HG03175 (cell line): ENCODE results near the gene HOXC5.

Experiments
- ATAC-seq: cut with Tn5 transposase; IDR thresholded peaks from one replicate; pipeline ENCODE4 v1.9.1; 2021; ENCODE audit warnings: mild to moderate bottlenecking, moderate library complexity; ENCODE audit not compliant: unreplicated experiment

The HOXC5 gene

DNA sequence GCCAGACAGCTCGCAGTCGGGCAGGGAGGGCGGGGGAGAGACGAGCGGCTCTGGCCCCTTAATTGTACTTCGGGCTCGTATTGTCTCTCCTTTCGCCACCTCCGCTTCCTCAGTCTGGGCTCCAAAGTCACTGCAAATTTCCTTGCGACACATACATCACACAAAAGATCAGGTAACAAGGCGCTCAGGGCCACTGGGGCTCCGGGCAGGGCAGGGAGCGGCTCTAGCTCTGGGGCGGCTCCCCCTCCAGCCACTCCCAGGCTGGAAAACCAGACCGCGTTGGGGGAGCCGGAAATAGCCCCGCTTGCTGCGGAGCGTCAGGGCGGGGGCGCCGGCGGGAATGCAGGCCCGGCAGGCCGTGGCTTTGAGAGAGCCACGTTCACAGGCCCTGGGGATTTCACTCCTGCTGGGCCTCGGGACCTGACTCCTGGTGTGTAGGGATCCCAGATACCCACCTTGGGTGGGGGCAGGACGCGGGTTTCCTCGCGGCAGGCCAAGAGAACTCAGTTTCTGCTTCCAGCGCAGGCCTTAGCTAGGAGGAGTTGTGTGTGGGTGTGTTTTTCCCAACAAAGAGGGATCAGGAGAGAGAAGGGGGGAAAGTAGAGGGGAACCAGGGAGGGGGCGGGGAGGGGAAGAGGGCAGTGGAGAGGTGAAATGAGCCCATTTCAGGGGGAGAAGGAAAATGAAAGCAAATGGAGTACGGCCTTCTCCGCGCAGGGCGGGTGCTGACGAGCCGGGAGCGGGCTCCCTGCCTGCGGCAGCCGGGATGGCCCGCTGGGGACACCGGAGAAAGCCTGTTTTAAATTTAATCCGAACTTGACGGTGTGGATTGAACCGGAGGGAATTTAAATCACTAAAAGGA lies 37.2 kb upstream of the HOXC5 start:
- ATAC-seq = no peak

DNA sequence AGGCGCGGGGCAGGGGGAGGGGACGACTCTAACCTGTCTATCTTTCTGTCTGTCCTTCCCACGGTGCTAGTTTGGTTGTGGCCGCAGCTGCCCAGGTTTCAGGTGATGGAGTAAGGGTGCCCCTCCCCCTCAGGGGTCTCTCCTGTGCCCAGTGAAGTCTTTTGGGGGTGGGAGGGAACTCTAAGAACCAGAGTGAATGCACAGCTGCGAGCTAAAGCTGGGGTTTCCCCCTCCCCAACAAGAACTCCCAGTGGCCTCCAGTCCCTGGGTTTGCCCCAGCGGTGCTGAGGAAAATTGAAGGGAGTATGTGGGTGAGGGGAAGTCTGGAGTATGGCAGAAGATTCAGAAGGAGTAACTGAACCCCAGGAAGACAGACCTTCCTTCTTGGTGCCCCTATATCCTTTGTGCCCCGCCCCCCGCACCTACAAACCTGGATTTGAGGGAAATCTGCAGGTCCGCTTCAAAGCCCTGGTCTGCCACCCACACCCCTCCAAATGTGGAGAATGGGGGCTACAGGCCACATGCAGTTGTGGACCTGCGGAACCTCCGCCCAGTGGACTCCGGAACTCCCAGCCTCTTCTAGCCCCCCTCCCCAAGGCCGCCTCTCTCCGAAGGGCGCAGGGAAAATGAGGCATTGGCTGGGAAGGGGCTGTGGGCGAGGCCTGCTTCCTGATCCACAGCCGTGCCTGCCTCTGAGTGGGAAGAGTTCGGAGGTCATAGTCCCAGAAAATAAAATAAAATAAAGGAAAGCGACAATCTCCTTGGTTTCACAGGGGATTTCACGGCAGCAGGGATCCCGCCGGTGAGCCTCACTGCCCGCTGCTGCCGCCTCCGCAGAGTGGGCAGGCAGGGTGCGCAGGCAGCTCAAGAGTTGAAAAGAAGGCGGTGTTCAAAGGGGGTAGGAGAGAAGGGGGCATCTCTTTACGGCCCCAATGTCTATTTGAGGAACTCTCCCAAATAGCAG lies 36.3 kb upstream of the HOXC5 start:
- ATAC-seq = no peak

DNA sequence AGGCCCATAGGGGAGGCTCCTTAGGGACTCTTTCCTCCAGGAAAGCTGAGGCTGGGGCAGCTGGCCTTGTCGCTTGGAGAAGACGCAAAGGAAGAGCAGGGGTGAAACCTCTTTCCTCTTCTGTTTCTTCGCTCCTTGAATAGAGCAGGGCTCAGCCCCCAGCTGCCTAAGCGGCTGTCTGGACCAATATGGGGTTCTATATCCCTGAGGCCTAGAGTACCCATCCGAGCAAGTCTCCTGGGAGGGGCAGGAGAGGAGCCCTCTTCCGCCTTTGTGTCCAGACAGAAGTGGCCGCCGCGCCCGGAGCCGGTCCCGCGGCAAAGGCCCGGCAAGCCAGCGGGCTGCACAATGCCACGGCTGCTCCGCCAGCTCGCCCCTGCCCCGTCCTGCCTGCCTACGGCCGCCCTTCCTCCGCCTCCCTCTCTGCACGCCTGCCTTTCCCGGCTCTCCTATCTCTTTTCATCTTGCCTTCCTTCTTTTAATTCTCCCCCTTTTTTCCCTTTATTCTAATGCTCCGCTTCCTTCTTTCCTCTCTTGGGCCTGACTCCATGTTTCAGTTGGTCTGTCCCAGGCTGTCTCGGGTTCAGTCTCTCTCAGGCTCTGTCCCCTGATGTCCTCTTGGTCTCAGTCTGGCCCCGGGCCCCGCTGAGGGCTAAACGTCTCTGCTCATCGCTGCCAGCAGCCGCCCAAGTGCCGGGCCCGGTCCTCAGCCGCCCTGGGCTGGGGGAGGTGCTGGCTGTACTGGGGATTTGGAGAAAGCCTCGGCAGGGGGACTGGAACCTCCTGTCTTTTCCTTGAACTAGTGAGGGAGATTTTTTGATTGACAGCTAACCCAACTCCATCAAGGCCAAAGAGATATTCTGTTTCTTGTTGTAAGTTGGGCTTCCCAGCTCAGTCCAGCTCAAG lies 35.4 kb upstream of the HOXC5 start:
- no peak for ATAC-seq

DNA sequence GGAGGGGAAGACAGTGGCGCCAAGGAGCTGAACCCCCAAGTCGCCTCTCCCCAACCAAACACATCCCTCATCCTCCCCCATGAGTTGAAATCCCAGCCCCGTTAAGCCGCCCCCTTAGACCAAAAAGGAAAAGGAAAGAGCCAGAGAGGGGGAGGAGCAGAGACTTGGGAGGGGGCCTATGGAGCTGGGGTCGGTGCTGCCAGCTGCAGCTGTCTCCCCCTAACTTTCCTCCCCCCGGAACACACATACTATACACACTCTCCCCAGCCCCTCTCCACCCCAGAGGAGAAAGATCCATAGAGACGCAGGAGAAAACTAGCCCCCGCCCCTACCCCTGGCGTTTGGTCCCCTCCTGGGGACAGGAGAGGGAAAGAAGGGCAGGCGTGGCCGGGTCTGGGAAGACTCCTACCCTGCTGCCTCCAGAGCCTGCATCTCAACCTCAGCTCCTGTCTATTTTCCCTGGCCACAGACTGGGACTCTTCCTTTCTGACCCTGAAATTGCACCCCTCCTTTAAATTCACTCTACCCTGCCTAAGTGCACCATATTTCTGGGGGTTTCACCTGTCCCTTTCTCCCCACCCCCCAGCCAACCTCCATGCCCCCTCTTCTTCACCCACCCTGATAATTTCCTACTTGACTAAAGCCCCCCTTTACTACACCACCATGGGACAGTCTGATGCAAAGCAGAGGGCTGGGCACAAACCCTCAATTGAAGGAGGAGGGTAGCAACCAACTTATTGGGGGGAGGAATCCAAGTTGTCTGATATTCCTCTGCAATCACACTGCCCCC lies 34.5 kb upstream of the HOXC5 start:
- ATAC-seq = no peak

DNA sequence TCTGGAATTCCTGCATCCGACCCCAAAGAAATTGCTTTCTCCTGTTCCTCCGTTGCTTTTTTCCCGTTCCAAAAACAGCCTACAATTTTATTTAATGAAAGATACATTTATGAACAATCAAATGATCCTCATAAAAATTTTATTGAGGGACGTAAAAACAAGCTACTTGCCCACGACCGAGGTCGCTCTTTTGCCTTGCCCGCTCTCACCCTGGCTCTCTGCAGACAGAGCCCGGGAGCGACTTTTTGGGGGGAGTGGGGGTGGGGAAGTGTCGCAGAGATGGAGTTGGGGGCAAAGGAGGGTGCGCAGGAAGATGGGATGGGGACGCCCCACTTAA lies 34.0 kb upstream of the HOXC5 start:
- no peak for ATAC-seq

DNA sequence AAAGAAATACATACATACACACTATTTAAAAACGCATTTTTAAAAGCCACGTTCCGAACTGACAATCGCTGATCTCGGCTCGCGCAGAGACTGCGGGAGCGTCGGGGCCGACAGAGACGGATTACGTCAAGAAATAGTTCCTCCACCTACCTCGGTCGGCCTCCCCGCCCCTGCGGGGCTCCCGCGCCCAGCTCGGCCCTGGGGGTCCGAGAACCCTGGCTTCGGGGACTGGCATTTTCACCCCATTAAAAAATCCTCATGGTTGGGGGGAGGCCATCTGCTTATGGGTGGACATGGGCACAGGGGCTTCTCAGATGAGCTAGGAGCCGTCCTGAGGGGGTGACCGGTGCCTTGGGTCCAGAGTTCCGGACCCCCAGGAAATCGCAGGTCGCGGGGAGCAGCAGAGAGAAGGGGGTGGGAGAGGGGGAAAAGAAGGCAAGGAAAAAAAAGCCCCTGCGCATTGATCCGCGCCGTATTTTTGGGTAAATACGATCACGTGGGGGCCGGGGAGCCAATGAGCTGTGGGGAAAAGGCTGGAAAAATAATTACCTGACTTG lies 33.2 kb upstream of the HOXC5 start:
- no peak for ATAC-seq

DNA sequence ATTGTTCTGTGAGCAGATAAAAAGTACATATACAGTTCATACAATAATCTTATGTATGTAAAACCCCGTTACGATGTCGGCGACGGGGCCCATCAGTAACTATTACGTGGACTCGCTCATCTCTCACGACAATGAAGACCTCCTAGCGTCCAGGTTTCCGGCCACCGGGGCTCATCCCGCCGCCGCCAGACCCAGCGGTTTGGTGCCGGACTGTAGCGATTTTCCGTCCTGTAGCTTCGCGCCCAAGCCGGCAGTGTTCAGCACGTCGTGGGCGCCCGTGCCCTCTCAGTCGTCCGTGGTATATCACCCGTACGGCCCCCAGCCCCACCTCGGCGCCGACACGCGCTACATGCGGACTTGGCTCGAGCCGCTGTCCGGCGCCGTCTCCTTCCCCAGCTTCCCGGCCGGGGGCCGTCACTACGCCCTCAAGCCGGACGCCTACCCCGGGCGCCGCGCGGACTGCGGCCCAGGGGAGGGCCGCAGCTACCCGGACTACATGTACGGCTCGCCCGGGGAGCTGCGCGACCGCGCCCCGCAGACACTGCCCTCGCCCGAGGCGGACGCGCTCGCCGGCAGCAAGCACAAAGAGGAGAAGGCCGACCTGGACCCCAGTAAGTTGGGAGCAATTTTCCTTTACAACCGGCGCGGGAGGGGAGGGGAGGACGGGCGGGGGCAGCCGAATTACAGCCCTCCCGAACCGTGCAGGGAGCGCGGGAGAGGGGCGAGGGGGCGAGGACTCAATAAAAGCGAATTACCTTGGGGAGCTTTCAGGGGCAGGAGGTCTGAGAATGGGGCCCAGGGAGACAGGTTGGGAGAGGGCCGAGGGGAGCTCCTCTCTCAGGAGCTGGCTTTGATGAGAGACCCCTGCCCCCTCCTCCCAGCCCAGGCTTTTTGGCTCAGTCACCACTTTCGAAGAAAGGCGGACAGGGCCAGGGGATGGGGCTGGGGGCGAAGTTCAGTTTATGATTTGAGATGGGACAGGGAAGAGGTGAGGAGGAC lies 32.4 kb upstream of the HOXC5 start, which contains the start of gene HOXC9:
HOXC9 (plus strand) TSS at position 46 of the 999 bp plus-strand sequence; CDS start at position 74, 28 bp downstream.
- no peak for ATAC-seq

DNA sequence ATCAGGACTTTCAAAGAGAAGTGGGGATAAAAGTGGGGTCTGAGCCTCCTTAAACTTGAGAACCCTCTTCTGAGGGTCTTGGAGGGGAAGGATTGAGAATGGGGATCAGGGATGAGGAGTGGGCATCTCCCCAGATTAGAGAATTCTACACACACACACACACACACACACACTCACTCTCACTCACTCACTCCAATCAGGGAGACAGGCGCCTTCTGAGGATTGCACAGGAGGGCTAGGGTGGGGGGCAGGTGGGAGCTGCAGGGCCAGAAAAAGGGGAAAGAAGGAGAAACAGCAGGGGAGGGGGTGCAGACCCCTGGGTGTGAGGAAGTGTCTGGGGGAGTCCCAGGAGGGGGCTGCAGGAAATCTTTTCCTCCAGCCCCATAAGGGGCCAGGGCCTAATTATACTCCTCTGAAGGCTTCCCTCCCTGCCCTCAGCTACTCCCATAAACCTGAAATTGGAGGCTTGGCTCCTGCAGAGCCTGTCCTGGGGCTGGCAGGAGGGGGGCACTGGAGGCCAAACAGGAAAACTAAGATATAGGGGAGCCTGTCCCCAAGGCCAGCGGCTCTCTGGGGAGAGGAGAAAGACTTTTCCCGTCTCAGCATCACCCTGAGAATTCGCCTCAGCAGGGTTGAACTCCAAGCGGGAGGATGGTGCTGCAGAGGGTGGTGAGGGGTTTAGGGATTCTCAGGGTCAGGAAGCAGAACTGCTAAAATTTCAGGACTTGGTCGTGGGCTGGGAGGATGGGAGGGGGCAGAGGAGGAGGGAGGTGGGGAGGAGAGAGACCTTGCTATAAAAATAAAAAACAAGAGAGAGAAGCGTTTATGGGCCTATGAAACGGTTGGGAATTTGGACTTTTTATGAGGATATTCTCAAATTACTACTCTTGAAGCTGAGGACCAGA lies 31.3 kb upstream of the HOXC5 start:
- ATAC-seq = no peak

DNA sequence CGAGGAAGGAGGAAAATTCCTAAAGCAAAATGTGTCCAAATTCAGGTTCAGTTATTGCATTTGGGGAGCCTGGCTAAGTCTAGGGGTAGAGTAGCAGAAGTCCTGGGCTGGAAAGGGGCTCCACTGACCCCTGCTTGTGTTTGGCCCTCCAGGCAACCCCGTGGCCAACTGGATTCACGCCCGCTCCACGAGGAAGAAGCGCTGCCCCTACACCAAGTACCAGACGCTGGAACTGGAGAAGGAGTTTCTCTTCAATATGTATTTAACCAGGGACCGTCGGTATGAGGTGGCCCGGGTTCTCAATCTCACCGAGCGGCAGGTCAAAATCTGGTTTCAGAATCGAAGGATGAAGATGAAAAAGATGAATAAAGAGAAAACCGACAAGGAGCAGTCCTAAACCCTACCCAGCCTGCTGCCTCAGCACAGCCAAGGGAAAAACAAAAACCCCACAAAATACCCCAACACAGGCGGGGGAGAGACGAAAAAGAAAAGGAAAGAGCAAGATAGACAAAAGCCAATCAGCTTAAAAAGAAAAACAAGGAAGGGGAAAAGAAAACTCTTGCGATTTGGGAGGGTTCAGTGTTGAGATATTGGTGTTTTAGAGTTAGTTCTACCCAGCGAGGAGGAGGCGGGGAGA lies 30.5 kb upstream of the HOXC5 start:
- no peak for ATAC-seq

DNA sequence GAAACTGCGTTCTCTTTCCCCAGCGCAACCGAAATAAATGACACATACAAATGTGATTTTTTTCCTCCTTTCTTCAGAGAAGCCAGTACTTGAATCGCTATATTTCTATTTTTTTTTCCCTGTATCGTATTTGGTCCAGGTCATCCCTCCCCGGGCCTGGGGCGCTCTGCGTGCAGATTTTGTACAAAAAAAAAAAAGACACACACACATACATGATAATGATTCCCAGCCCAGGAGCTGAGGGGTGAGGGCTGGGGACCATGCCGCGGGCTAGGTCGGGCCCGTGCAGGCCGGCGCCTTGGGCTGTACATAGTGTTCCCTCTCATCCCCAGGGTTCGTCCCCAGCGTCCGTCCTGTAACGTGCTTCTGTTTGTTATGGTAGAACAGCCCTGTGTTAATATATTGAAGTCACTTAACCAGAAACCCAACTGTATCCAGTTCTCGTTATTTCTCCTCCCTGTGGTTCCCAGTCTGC lies 29.9 kb upstream of the HOXC5 start:
- ATAC-seq = no peak

DNA sequence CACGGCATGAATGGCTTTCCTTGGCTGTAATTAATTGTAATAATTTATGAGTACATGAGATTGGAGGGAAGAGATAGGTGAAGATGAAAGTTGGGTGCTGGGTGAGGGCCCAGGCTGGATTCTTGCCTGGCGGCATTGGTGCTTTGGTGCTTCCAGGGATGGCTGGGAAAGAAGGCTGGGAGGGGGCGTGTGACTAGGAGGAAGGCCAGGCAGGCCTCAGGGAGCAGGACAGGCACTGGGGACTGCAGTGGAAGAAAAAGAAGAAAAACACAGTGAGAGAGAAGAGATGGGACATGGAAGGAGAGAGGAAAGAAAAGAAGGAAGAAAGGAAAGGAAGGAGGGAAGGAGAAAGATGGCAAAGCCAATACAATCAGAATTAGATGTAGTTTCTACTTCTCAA lies 29.2 kb upstream of the HOXC5 start:
- ATAC-seq = no peak

DNA sequence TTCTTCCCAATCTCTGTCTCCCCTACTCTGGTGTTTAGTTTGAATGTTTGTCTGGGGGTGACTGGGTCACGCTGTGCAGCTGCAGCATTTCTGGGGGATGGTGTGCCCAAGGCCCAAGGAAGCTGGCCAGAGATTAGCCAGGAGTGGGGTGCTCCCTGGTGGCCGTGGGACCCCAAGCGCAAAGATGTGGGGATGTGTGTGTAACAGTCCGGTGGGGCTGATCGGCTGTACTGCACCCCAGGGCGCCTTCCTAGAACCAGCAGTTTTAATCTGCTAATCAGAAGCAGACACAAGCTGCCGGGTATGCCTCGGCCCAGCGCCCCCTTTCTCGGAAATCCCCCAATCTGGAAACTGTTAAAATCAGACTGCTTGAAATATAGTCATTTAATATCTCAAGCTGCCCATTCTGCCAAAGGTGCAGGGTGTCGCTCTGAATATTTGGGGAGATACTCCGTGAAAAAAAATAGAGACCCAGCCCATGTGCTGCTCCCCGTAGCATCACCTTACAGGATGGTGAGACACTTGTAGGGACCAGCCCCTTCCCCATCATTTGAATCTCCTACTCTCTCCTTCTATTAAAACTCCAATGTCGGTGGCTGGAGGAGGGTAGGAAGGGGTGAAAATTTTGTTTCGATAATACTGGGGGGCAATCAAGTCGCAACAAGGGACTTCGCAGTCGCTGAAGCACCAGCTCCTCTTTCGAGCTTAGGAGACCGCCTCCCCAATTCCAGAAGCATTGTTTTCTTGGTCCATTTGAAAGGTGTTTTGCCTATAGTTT lies 28.6 kb upstream of the HOXC5 start:
- ATAC-seq = no peak

DNA sequence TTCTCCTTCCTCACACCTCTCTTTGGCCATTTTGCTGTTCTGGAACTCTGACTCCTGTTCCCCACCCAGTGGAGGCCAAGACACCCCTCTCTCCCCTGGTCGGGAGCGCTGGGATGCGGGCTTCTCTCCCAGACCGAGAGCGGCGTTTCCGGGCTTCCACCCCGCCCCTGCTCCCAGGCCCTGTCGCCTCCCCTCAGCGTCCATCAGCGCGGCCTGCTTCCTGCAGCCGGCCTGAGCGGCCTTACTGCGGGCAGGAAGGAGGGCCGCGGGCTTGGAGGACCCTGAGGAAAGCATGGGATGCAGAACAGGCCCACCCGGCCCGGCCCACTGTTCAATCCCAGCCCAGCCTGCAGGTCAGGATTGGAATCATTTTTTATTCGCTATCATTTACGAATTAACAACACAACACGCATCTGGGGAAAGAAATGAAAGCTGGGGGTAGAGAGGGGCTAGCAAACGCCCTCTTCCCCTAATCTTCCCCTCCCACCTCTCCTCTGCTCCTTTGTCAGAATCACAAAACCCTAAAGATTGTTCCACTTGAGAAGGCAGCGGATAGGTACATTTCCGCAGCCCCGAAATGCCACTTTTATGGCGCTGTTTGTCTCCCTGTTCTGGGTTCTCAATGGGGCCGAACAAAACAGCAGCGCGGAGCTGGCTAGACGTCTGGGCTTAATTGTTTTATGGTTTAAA lies 27.9 kb upstream of the HOXC5 start:
- no peak for ATAC-seq

DNA sequence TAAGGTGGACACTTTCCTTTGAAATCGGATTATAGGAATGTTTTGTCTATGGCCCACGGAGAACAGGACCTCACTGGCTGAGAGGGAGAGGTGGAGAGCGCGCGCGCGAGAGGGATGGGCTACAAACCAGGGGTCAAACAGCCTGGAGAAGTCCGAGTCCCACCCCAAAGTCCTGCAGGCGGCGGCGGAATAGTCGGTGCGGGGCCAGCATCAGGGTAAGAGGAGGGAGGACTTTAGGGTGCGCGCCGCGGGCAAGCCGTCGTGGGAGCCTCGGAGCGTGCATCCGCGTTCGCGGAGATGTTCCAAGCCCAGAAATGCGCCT lies 27.4 kb upstream of the HOXC5 start:
- ATAC-seq = no peak

DNA sequence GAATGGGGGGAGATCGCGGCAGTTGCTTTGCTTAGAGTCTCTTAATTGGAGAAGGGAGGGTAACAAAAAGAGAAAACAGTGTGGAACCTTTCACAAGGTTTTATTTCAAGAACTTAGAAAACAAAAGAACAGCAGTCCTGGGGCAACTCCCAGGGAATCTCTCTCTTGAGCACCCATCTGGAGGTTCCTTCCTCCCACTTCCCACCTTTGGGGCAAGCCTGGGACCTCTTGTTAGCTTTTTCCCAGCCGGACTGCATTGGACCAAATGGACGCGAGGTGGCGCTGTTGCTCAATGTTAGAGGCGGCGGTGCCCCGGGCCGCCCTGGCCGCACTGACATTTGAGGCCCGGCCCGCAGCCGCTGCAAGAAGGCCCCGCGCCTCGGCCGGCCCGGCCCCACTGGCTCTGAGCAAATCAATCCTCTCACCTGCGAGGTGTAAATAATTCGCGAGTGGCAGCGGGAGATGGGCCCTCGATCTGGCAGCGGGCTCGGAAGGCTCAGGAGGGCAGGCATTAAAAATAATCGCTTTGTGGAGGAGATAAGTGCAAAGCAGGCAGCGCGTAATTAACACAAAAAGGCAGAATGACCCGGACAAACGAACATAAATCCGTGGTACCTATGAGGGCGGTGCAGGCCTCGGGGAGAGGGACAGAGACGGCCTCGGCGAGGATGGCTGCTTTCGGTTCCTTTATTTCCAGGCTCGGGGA lies 26.8 kb upstream of the HOXC5 start:
- peak; percentile 57 for ATAC-seq
